Left renal cortex interstitium (tissue), 4 donors: ENCODE data around the gene PPIE. TPM values are rescaled to one million over a fixed set of nuclear protein-coding genes. Genes with fewer than 3 reads are reported as not detected.
"Not testable (repeated sequence)": the region's sequence is repeated elsewhere in the genome, so short reads cannot be mapped to it uniquely, and the experiment has no call there.

Experiments used
- DNase-seq, 4 donors: peaks; one replicate each; pipeline ENCODE4 v3.0.0-alpha.2; 2013; ENCODE audit warnings: low read depth in 4 of 4, low spot score in 2 of 4, missing footprints in 1 of 4
- polyA plus RNA-seq, 4 donors: library from polyadenylated mRNA; unstranded; fragments of 120-200 nt; gene quantifications; one replicate each; pipeline ENCODE4 v1.2.1, GENCODE V29; 2013; ENCODE audit not compliant: insufficient read length in 4 of 4

Gene PPIE
- polyA plus RNA-seq, 4 donors = 60.4 to 72.0 (median 67.0) TPM

DNA sequence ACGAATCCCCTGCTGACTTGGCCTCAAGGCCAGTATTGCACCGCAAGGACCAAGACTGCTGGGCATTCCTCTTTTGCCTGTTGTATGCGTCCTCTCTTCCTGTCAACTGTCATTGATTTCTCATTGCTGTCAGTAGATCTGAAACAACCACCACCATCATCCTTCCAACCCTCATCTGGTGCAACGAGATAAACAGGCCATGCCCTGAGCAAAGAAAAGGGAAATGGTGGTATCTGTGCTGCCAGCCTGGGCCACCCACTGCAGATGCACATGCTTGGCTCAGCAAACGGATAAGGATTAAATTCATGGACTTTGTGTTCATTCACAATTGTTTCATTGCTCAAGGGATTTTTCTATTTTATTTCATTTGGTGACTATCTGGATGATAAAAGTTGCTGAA is 18.8 kb downstream of the PPIE start:
- no peak for DNase-seq

GRCh38 chr1:39758556-39759435 is 20.1 kb downstream of the PPIE start:
- no peak for DNase-seq

GRCh38 chr1:39759436-39759726 is 20.7 kb downstream of the PPIE start:
- no peak for DNase-seq

GRCh38 chr1:39760074-39761008 is 21.7 kb downstream of the PPIE start:
- DNase-seq = no peak

GRCh38 chr1:39761016-39761415 is 22.3 kb downstream of the PPIE start:
- DNase-seq = no peak

DNA sequence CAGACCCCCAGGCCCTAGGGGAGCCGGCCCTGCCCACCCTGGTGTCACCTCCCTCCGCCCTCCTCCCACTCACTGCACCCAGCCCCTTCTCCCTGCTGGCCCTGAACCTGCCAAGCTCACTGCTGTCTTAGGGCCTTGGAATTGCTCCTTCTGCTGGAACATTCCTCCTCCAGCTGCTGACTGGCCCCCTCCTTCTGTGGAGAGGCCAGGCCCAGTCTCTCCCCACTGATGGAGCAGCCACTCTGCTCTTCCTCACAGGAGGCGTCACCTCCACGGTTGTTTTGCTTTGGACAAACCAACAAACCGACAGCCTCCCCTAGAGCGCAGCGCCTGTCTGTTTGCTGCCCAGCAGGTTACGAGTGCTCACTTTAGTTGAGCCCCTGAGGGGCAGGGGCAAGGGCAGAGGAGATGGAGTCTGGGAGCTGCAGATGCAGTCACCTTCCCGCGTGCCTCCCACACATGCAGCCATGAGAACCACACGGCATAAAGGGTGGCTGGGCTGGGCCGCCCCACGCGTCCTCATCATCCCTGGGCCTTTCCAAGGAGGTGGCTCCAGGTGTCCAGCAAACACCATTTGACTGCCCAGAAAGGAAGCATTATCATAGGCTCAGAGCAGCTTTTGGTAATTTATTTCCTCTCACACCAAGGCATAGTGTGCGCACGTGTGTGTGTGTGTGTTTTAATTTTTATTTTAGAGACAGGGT is 23.0 kb downstream of the PPIE start:
- DNase-seq = no peak

DNA sequence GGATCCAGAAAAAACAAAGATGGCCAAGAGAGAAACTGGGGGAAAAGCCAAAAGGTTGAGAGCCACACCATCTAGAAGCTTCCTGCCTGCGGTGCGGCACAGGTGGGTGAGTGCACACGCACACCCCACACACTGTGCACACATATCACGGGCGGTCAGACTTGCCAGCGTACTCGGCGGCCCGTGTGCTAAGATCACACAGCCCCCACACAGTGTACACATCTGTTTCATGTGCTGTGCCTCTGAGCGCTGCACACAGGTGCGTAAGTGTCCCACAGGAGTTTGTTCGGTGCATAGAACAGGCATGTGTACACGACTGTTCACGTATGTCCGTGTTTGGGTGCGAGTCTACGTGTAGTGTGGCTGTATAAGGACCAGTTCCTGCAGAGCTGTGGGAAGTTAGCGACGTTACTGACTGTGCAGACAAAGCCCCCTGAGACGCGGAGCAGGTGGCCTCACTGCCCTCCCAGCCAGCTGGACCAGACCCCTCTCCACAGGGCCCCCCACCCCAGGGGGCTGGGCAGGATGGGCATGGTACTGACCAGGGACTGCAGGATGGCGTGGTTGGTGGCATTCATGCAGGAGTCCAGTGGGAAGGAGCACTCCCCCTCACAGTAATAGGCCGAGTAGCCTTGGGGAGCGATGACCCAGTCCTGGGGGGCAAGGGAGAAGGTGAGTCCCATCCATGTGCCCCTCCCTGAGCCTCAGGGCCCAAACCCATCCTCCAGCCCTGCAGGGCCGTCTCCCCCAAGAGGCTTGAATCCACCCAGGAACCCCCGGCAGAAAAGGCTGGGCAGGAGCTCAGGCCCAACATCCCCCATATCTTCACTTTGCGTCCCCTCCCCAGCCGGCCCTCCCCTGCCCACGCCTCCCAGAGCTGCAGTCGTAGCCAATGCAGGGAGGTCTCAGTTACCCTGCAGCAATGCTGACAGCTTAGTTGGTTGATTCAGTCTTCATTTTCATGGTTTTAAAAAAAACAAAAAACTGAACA is 24.2 kb downstream of the PPIE start:
- DNase-seq = no peak

GRCh38 chr1:39763619-39764374 is 25.1 kb downstream of the PPIE start:
- not testable (repeated sequence) for DNase-seq

GRCh38 chr1:39764512-39764911 is 25.8 kb downstream of the PPIE start:
- not testable (repeated sequence) for DNase-seq

DNA sequence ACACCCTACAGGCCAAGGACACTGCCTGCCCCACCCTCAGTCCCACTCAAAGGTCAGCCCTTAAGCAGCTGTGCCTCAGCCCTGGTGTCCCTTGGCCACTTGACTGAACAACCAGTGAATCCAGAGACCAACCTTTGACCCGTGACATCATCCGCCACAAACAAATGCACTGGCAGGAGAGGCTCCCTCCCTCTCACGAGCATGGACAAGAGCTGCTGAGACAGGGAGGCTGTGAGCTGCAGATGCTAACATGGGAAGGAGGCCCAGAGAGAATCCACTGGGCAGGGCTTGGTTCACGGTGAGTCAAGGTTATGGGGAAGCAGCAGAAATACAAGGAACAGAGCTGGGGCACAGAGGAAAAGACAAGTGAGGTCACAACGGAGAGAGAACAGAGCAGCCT is 27.8 kb downstream of the PPIE start:
- not testable (repeated sequence) for DNase-seq

- not testable (repeated sequence) for DNase-seq
These were observed 30.8 kb downstream of the PPIE start for GRCh38 chr1:39769502-39769901.

GRCh38 chr1:39770100-39771021 is 31.7 kb downstream of the PPIE start:
- not testable (repeated sequence) for DNase-seq

DNA sequence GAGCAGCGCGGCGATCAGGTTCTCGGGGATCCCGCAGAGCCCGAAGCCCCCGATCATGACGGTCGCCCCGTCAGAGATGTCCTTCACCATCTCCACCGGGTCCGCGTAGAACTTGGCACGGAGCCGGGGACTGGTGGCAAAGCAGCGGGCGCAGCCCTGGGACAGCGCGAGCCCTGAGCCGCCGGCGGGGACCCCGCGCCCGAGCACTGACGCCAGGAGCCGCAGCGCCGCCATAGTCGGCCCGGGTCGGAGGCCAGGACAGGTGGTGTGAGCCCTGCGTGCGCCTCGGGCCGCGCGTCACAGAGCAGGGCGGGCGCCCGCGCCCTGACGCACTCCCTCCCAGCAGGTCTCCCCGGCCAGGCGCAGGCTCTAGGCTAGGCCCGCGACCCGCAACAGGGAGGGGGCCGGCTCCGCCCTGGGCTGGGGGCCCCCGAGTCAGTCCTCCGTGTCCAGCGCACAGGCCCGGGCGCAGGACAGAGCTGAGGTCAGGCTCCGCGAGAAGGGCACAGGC is 32.4 kb downstream of the PPIE start, which contains the start of gene OXCT2:
TSS of gene OXCT2 (minus strand) at position 327 of the 511 bp plus-strand sequence. CDS start at position 234, 93 bp downstream.
- DNase-seq = not testable (repeated sequence)

GRCh38 chr1:39773369-39773979 is 34.8 kb downstream of the PPIE start:
- DNase-seq = not testable (repeated sequence)

DNA sequence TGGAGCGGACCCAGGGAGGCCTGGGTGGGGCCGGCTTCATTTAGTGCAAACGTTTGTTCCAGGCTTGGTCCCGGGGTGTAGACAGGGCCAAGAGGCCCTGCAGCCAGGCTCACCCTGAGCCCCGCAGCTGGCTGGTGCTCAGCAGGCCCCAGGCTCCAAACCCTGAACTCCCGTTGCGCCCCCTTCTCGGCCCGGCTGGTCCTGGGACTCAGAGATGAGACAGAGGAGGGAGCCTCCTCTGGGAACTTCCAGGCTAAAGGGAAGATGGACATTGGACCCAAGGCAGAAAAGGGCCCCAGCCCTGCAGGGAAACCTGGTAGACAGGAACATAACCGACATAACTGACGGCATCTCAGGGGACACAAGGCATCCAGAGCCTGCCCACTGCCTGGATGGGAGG is 36.5 kb downstream of the PPIE start:
- DNase-seq = not testable (repeated sequence)

DNA sequence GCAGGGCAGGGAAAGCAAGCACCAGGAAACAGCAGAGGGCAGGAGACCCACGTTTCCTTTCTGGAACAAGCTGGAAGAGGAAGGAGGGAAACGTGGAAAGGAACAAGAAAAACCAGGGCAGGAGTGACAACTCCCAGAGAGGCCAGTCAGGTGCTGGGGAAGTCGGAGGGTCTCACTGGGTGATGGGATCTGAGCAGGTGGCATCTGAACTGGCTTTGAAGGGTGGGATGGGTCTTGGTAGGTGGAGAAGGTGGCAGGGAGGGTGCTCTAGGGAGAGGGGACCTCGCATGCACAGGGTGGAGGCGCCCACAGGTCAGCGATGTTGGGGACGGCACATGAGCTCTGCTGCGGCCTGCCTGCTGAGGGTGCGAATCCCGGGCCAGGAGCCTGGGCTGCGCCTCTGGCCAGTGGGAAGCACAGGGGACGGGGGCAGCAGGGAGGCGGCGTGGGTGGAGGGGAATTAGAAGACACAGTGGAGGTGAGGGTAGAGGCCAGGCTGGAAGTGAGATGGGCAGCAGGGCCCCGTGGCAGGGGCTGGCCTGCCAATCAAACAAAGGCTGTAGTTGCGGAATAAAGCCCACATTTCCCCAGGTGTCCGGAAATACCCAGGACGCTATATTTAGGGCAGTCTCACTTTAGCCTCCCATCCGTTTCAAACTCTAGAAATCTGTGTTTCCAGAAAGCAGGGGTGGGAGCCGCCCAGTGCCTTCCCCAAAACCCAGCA is 37.2 kb downstream of the PPIE start:
- DNase-seq = not testable (repeated sequence)

GRCh38 chr1:39776400-39776713 is 37.7 kb downstream of the PPIE start:
- no peak for DNase-seq
